HL-60 (cell line): ENCODE measurements around the gene TOX3.

Experiments
- POLR2AphosphoS5 ChIP-seq: IDR thresholded peaks from 2 replicates; pipeline ENCODE4 v1.6.1; 2012; ENCODE audit warnings: low read depth
- SPI1 ChIP-seq: IDR thresholded peaks from 2 replicates; pipeline ENCODE4 v1.6.1; 2012; ENCODE audit warnings: low read depth, mild to moderate bottlenecking, borderline replicate concordance
- TF ChIP-seq, protein P1 (sequence below): IDR thresholded peaks from one replicate; pipeline ENCODE4 v1.5.1; 2011; ENCODE audit warnings: low read length, control low read depth, inconsistent platforms; ENCODE audit not compliant: insufficient read depth
- TF ChIP-seq, protein P2 (sequence below): IDR thresholded peaks from 2 replicates; pipeline ENCODE4 v1.6.1; 2012; ENCODE audit warnings: low read depth; ENCODE audit not compliant: insufficient replicate concordance

DNA sequence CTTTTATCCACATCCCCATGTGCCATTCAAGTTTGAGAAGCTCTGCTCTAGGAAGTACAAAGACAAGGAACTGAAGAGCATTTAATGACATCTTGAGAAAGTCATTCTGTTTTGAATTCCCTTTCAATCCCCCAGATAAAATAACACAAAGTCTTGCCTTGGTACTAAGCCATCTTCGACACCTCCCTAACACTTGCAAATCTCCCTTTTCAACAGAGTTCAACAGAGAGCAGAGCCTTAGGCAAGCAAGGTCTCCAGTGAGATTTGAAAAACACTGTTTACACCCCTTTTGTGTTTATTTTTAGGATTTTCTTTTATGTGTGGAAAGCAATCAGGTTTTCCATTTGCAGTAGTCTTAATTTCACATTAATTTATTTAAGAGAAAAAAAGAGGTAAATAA, 13.6 kb downstream of the TOX3 start:
- TF ChIP-seq POLR2AphosphoS5 (no peak), SPI1 (no peak)
- TF ChIP-seq, protein P1, sequence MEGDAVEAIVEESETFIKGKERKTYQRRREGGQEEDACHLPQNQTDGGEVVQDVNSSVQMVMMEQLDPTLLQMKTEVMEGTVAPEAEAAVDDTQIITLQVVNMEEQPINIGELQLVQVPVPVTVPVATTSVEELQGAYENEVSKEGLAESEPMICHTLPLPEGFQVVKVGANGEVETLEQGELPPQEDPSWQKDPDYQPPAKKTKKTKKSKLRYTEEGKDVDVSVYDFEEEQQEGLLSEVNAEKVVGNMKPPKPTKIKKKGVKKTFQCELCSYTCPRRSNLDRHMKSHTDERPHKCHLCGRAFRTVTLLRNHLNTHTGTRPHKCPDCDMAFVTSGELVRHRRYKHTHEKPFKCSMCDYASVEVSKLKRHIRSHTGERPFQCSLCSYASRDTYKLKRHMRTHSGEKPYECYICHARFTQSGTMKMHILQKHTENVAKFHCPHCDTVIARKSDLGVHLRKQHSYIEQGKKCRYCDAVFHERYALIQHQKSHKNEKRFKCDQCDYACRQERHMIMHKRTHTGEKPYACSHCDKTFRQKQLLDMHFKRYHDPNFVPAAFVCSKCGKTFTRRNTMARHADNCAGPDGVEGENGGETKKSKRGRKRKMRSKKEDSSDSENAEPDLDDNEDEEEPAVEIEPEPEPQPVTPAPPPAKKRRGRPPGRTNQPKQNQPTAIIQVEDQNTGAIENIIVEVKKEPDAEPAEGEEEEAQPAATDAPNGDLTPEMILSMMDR, result no peak
- TF ChIP-seq, protein P2, sequence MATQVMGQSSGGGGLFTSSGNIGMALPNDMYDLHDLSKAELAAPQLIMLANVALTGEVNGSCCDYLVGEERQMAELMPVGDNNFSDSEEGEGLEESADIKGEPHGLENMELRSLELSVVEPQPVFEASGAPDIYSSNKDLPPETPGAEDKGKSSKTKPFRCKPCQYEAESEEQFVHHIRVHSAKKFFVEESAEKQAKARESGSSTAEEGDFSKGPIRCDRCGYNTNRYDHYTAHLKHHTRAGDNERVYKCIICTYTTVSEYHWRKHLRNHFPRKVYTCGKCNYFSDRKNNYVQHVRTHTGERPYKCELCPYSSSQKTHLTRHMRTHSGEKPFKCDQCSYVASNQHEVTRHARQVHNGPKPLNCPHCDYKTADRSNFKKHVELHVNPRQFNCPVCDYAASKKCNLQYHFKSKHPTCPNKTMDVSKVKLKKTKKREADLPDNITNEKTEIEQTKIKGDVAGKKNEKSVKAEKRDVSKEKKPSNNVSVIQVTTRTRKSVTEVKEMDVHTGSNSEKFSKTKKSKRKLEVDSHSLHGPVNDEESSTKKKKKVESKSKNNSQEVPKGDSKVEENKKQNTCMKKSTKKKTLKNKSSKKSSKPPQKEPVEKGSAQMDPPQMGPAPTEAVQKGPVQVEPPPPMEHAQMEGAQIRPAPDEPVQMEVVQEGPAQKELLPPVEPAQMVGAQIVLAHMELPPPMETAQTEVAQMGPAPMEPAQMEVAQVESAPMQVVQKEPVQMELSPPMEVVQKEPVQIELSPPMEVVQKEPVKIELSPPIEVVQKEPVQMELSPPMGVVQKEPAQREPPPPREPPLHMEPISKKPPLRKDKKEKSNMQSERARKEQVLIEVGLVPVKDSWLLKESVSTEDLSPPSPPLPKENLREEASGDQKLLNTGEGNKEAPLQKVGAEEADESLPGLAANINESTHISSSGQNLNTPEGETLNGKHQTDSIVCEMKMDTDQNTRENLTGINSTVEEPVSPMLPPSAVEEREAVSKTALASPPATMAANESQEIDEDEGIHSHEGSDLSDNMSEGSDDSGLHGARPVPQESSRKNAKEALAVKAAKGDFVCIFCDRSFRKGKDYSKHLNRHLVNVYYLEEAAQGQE, result no peak
